Activated CD8-positive, alpha-beta T cell treated with anti-CD3 and anti-CD28 coated beads, Interleukin-2, amount 10 ng/mL, durations not matched to agents 7 days and 5 days (primary cell): ENCODE data around the gene PTCH2. TPM values are rescaled to one million over a fixed set of nuclear protein-coding genes. Genes with fewer than 3 reads are reported as not detected.

Source experiments
- ATAC-seq: fragments of 150-1000 bp; cut with Tn5 transposase; one replicate; pipeline ENCODE4 v1.10.0; 2021; ENCODE audit warnings: moderate library complexity
- CTCF ChIA-PET: fragments of 350-600 bp; sonication (Branson Sonifier 250); formaldehyde crosslinking; loops from one replicate; lab custom pipeline; 2021; ENCODE audit warnings: antibody characterized with exemption; lab: Charles Lee
- POLR2A ChIA-PET: fragments of 350-600 bp; sonication (Branson Sonifier 250); formaldehyde crosslinking; loops from one replicate; lab custom pipeline; 2021; ENCODE audit warnings: antibody characterized with exemption; lab: Charles Lee
- DNase-seq: peaks from one replicate; pipeline ENCODE4 v3.0.0-alpha.2; 2020
- H3K27ac Mint-ChIP-seq: one replicate; pipeline ENCODE4 v1.8.0; 2021; ENCODE audit warnings: mild to moderate bottlenecking, mixed read lengths
- H3K27me3 Mint-ChIP-seq: one replicate; pipeline ENCODE4 v1.8.0; 2021; ENCODE audit warnings: low read depth, mixed read lengths
- H3K36me3 Mint-ChIP-seq: one replicate; pipeline ENCODE4 v1.8.0; 2021; ENCODE audit warnings: low read depth, mixed read lengths
- H3K4me1 Mint-ChIP-seq: one replicate; pipeline ENCODE4 v1.8.0; 2021; ENCODE audit warnings: low read depth, mixed read lengths
- H3K4me3 Mint-ChIP-seq: one replicate; pipeline ENCODE4 v1.8.0; 2021; ENCODE audit warnings: mild to moderate bottlenecking, mixed read lengths
- H3K9me3 Mint-ChIP-seq: one replicate; pipeline ENCODE4 v1.8.0; 2022; ENCODE audit warnings: mixed read lengths; ENCODE audit not compliant: insufficient read depth
- total RNA-seq, 2 experiments: library from RNA; stranded (reverse); gene quantifications; one replicate each; pipeline ENCODE4 v1.2.3, GENCODE V29; 2021

The PTCH2 gene
- total RNA-seq, 2 experiments from 2014 or later: 1.3 to 1.4 TPM

- no peak overlapping the region for H3K27ac Mint-ChIP-seq
- no peaks in the 10 kb centered on the region for H3K27me3 Mint-ChIP-seq
- ATAC-seq (no peak), DNase-seq (no peak)
- H3K4me1 Mint-ChIP-seq: no peaks in the 10 kb centered on the region
- H3K9me3 Mint-ChIP-seq: no peaks in the 10 kb centered on the region
- CTCF ChIA-PET: no interaction called here
- POLR2A ChIA-PET: no interaction called here
- peaks cover 18% of the 10 kb centered on the region for H3K36me3 Mint-ChIP-seq
- no peak overlapping the region for H3K4me3 Mint-ChIP-seq
Observed at GRCh38 chr1:44860331-44860730, 17.3 kb upstream of the PTCH2 start.

GRCh38 chr1:44857446-44857845 lies 14.4 kb upstream of the PTCH2 start:
- DNase-seq (no peak), ATAC-seq (no peak)
- H3K36me3 Mint-ChIP-seq: peaks cover 19% of the 10 kb centered on the region
- ChIA-PET CTCF (no interaction called here), POLR2A (no interaction called here)
- no peaks in the 10 kb centered on the region for H3K9me3 Mint-ChIP-seq
- no peak overlapping the region for H3K27ac Mint-ChIP-seq
- no peaks in the 10 kb centered on the region for H3K27me3 Mint-ChIP-seq
- no peak overlapping the region for H3K4me3 Mint-ChIP-seq
- no peaks in the 10 kb centered on the region for H3K4me1 Mint-ChIP-seq

- ChIA-PET POLR2A (no interaction called here), CTCF (interaction anchor here (0.8 kb wide), 1 partner anchor 444 kb away, joined by 3 read pairs; no protein-coding TSS in a partner anchor)
- ATAC-seq (no peak), DNase-seq (no peak)
- Mint-ChIP-seq H3K36me3 (peaks cover 20% of the 10 kb centered on the region), H3K4me1 (no peaks in the 10 kb centered on the region), H3K27me3 (no peaks in the 10 kb centered on the region), H3K27ac (no peak overlapping the region), H3K4me3 (no peak overlapping the region), H3K9me3 (no peaks in the 10 kb centered on the region)
Observed at GRCh38 chr1:44855742-44856141, 12.7 kb upstream of the PTCH2 start.

- Mint-ChIP-seq H3K4me1 (no peaks in the 10 kb centered on the region), H3K36me3 (peaks cover 23% of the 10 kb centered on the region), H3K27ac (no peak overlapping the region), H3K4me3 (no peak overlapping the region), H3K27me3 (no peaks in the 10 kb centered on the region), H3K9me3 (no peaks in the 10 kb centered on the region)
- DNase-seq: no peak
- ATAC-seq: no peak
- ChIA-PET CTCF (no interaction called here), POLR2A (no interaction called here)
Observed at GRCh38 chr1:44854970-44855369, 11.9 kb upstream of the PTCH2 start.

GRCh38 chr1:44853201-44853600 lies 10.1 kb upstream of the PTCH2 start:
- H3K4me3 Mint-ChIP-seq: no peak overlapping the region
- H3K9me3 Mint-ChIP-seq: no peaks in the 10 kb centered on the region
- no peaks in the 10 kb centered on the region for H3K27me3 Mint-ChIP-seq
- ChIA-PET POLR2A (no interaction called here), CTCF (interaction anchor here (1.0 kb wide), 1 partner anchor 8 kb away, joined by 3 read pairs; no protein-coding TSS in a partner anchor)
- DNase-seq (no peak), ATAC-seq (no peak)
- no peak overlapping the region for H3K27ac Mint-ChIP-seq
- no peaks in the 10 kb centered on the region for H3K4me1 Mint-ChIP-seq
- H3K36me3 Mint-ChIP-seq: peaks cover 26% of the 10 kb centered on the region

GRCh38 chr1:44851308-44851707 lies 8.3 kb upstream of the PTCH2 start:
- peaks cover 25% of the 10 kb centered on the region for H3K36me3 Mint-ChIP-seq
- no peaks in the 10 kb centered on the region for H3K27me3 Mint-ChIP-seq
- ATAC-seq (no peak), DNase-seq (no peak)
- H3K4me3 Mint-ChIP-seq: no peak overlapping the region
- no peak overlapping the region for H3K27ac Mint-ChIP-seq
- POLR2A ChIA-PET: interaction anchor here (0.6 kb wide), 1 partner anchor 121 kb away, joined by 5 read pairs; no protein-coding TSS in a partner anchor
- H3K4me1 Mint-ChIP-seq: no peaks in the 10 kb centered on the region
- H3K9me3 Mint-ChIP-seq: no peaks in the 10 kb centered on the region
- CTCF ChIA-PET: interaction anchor here (1.2 kb wide), 1 partner anchor 15 kb away, joined by 5 read pairs; no protein-coding TSS in a partner anchor

GRCh38 chr1:44849575-44850132 lies 6.6 kb upstream of the PTCH2 start:
- H3K9me3 Mint-ChIP-seq: no peaks in the 10 kb centered on the region

GRCh38 chr1:44848456-44849181 lies 5.6 kb upstream of the PTCH2 start:
- no peaks in the 10 kb centered on the region for H3K4me1 Mint-ChIP-seq
- peaks cover 4% of the 10 kb centered on the region for H3K27me3 Mint-ChIP-seq
- H3K4me3 Mint-ChIP-seq: no peak overlapping the region
- no peak for ATAC-seq
- DNase-seq: no peak
- peaks cover 18% of the 10 kb centered on the region for H3K36me3 Mint-ChIP-seq
- POLR2A ChIA-PET: interaction anchor here (0.5 to 1.4 kb wide), 3 partner anchors 17 to 127 kb away, joined by 4 to 5 read pairs (median 5); no protein-coding TSS in a partner anchor
- H3K27ac Mint-ChIP-seq: no peak overlapping the region
- no peaks in the 10 kb centered on the region for H3K9me3 Mint-ChIP-seq
- CTCF ChIA-PET: interaction anchor here (0.8 to 1.3 kb wide), 3 partner anchors 12 to 49 kb away, joined by 3 read pairs; partner anchors contain the start of gene PLK3

More at GRCh38 chr1:44849575-44850132, 6.6 kb upstream of the PTCH2 start:
- CTCF ChIA-PET: no interaction called here
- Mint-ChIP-seq H3K4me1 (no peaks in the 10 kb centered on the region), H3K4me3 (no peak overlapping the region), H3K27ac (no peak overlapping the region), H3K27me3 (no peaks in the 10 kb centered on the region), H3K36me3 (peaks cover 16% of the 10 kb centered on the region)
- POLR2A ChIA-PET: no interaction called here
- ATAC-seq (no peak), DNase-seq (no peak)

GRCh38 chr1:44847845-44848244 lies 4.8 kb upstream of the PTCH2 start:
- no peak for DNase-seq
- Mint-ChIP-seq H3K9me3 (no peaks in the 10 kb centered on the region), H3K4me1 (no peaks in the 10 kb centered on the region), H3K27ac (no peak overlapping the region), H3K4me3 (no peak overlapping the region), H3K27me3 (peaks cover 4% of the 10 kb centered on the region), H3K36me3 (peaks cover 16% of the 10 kb centered on the region)
- ChIA-PET POLR2A (interaction anchor here (0.9 to 1.4 kb wide), 2 partner anchors 28 to 126 kb away, joined by 5 read pairs; no protein-coding TSS in a partner anchor), CTCF (interaction anchor here (1.2 to 1.3 kb wide), 2 partner anchors 13 to 48 kb away, joined by 3 read pairs; partner anchors contain the start of gene PLK3)
- ATAC-seq: no peak

GRCh38 chr1:44846985-44847384 lies 3.9 kb upstream of the PTCH2 start:
- Mint-ChIP-seq H3K36me3 (peaks cover 16% of the 10 kb centered on the region), H3K4me3 (no peak overlapping the region), H3K4me1 (peaks cover 4% of the 10 kb centered on the region), H3K27ac (no peak overlapping the region), H3K9me3 (no peaks in the 10 kb centered on the region), H3K27me3 (peaks cover 8% of the 10 kb centered on the region)
- DNase-seq (no peak), ATAC-seq (no peak)
- CTCF ChIA-PET: interaction anchor here (1.3 kb wide), 1 partner anchor 12 kb away, joined by 3 read pairs; no protein-coding TSS in a partner anchor
- POLR2A ChIA-PET: no interaction called here

- peak overlapping the region; percentile 65 for H3K4me3 Mint-ChIP-seq
- peaks cover 4% of the 10 kb centered on the region for H3K4me1 Mint-ChIP-seq
- H3K27ac Mint-ChIP-seq: no peak overlapping the region
- DNase-seq (no peak), ATAC-seq (peak; percentile 28)
- CTCF ChIA-PET: interaction anchor here (2.1 kb wide), 1 partner anchor 43 kb away, joined by 5 read pairs; the partner anchor contains the start of gene PLK3
- POLR2A ChIA-PET: interaction anchor here (0.6 to 1.0 kb wide), 2 partner anchors 23 to 113 kb away, joined by 4 read pairs; no protein-coding TSS in a partner anchor
- H3K9me3 Mint-ChIP-seq: no peaks in the 10 kb centered on the region
- H3K36me3 Mint-ChIP-seq: peaks cover 9% of the 10 kb centered on the region
- peaks cover 16% of the 10 kb centered on the region for H3K27me3 Mint-ChIP-seq
Observed at GRCh38 chr1:44842486-44842861, 579 bp downstream of the PTCH2 start.

- peaks cover 16% of the 10 kb centered on the region for H3K27me3 Mint-ChIP-seq
- no peak overlapping the region for H3K4me3 Mint-ChIP-seq
- no peak for DNase-seq
- ATAC-seq: no peak
- H3K9me3 Mint-ChIP-seq: no peaks in the 10 kb centered on the region
- peaks cover 12% of the 10 kb centered on the region for H3K4me1 Mint-ChIP-seq
- H3K27ac Mint-ChIP-seq: no peak overlapping the region
- ChIA-PET CTCF (no interaction called here), POLR2A (no interaction called here)
- peaks cover 5% of the 10 kb centered on the region for H3K36me3 Mint-ChIP-seq
Observed at GRCh38 chr1:44839576-44839975, 3.5 kb downstream of the PTCH2 start.
